GM12878 (cell line): ENCODE results near the gene FOXA2. TPM values are rescaled to one million over a fixed set of nuclear protein-coding genes. Genes with fewer than 3 reads are reported as not detected.

ENCODE experiments used
- ATAC-seq: fragments of 200-7000 bp; cut with Tn5 transposase; 3 replicates; pipeline ENCODE4 v1.9.1; 2020; ENCODE audit warnings: mild to moderate bottlenecking, moderate library complexity
- BruUV-seq: library from RNA; stranded (reverse); fragments of 400-500 nt; replicated peaks from 2 replicates; lab custom pipeline; 2021; lab: Mats Ljungman, UMichigan
- CTCF ChIA-PET: fragments of 300-600 bp; sonication (Branson Sonifier 250); formaldehyde crosslinking; extraction: SDS; loops from one replicate; lab custom pipeline; 2021; ENCODE audit warnings: inconsistent platforms; lab: Yijun Ruan, JAX
- POLR2A ChIA-PET: fragments of 350-600 bp; formaldehyde crosslinking; extraction: SDS; loops from one replicate; lab custom pipeline; 2021; ENCODE audit warnings: inconsistent platforms; lab: Charles Lee
- RAD21 ChIA-PET: fragments of 300-600 bp; sonication (Branson Sonifier 250); formaldehyde crosslinking; loops from one replicate; lab custom pipeline; 2023; ENCODE audit warnings: antibody characterized with exemption; ENCODE audit not compliant: unreplicated experiment; lab: Charles Lee
- SMC1A ChIA-PET: fragments of 300-600 bp; sonication (Branson Sonifier 250); formaldehyde crosslinking; loops from one replicate; lab custom pipeline; 2023; ENCODE audit not compliant: unreplicated experiment, uncharacterized antibody; lab: Charles Lee
- DNase-seq: peaks from one replicate; pipeline ENCODE4 v3.0.0-alpha.2; 2011; ENCODE audit warnings: low read depth, low spot score
- FAIRE-seq: peaks from 3 replicates; lab custom pipeline; 2011; peaks lifted over from hg19 to GRCh38; lab: Jason Lieb, UNC
- H2AFZ ChIP-seq: 2 replicates; pipeline ENCODE4 v1.6.0; 2011; ENCODE audit warnings: low read depth, low read length, control low read depth; ENCODE audit not compliant: control insufficient read depth
- H3K27ac ChIP-seq: 2 replicates; pipeline ENCODE4 v1.5.1; 2011; ENCODE audit warnings: control low read depth; ENCODE audit not compliant: control insufficient read depth, insufficient read depth
- H3K27me3 ChIP-seq, 2 experiments: replicated peaks in 1 of 2; 2 replicates each; pipeline versions ENCODE4 v1.6.0 to v1.6.1; 2011; ENCODE audit warnings: low read length in 1 of 2; ENCODE audit not compliant: control insufficient read depth in 2 of 2, insufficient read depth in 2 of 2
- H3K36me3 ChIP-seq, 2 experiments: 2 replicates each; pipeline ENCODE4 v1.5.1; 2011; ENCODE audit warnings: low read length in 1 of 2; ENCODE audit not compliant: control insufficient read depth in 2 of 2, insufficient read depth in 2 of 2
- H3K4me1 ChIP-seq: 2 replicates; pipeline ENCODE4 v1.6.1; 2011; ENCODE audit warnings: mild to moderate bottlenecking, low read length, moderate library complexity, mixed read lengths; ENCODE audit not compliant: control insufficient read depth, insufficient read depth
- H3K4me2 ChIP-seq: 2 replicates; pipeline ENCODE4 v1.6.0; 2011; ENCODE audit warnings: control low read depth; ENCODE audit not compliant: control insufficient read depth, insufficient read depth
- H3K4me3 ChIP-seq: fragments of 200-600 bp; sonication (generic); 2 replicates; pipeline ENCODE4 v1.5.1; 2016
- H3K79me2 ChIP-seq: 2 replicates; pipeline ENCODE4 v1.6.0; 2011; ENCODE audit warnings: low read length; ENCODE audit not compliant: control insufficient read depth, insufficient read depth
- H3K9ac ChIP-seq: 2 replicates; pipeline ENCODE4 v1.8.0; 2011; ENCODE audit warnings: low read length, control low read depth, mixed read lengths; ENCODE audit not compliant: control insufficient read depth, insufficient read depth
- H3K9me3 ChIP-seq: replicated peaks from 3 replicates; pipeline ENCODE4 v1.5.1; 2011; ENCODE audit warnings: mild to moderate bottlenecking, low read length; ENCODE audit not compliant: control insufficient read depth, insufficient read depth
- H4K20me1 ChIP-seq: 2 replicates; pipeline ENCODE4 v1.6.0; 2011; ENCODE audit not compliant: control insufficient read depth, insufficient read depth
- ATF2 ChIP-seq: IDR thresholded peaks from 2 replicates; pipeline ENCODE4 v1.6.1; 2012; ENCODE audit warnings: low read length, inconsistent platforms
- CEBPB ChIP-seq, 2 experiments: fragments of 150-350 bp in 1 of 2; IDR thresholded peaks; 2 replicates each; pipeline ENCODE4 v1.6.1; 2012 to 2014; ENCODE audit warnings: low read depth in 2 of 2, low read length in 2 of 2, borderline replicate concordance in 1 of 2, inconsistent platforms in 1 of 2
- EP300 ChIP-seq, 2 experiments: fragments of 150-350 bp in 1 of 2; IDR thresholded peaks; 2 replicates each; pipeline ENCODE4 v1.6.1; 2011 to 2012; ENCODE audit warnings: low read depth in 2 of 2, low read length in 2 of 2, borderline replicate concordance in 1 of 2, improper control_type of control experiment in 1 of 2, inconsistent platforms in 1 of 2; ENCODE audit not compliant: control insufficient read depth in 1 of 2
- HSF1 ChIP-seq: fragments of 150-350 bp; IDR thresholded peaks from 2 replicates; pipeline ENCODE4 v1.6.1; 2014; ENCODE audit warnings: mild to moderate bottlenecking, low read depth, low read length
- KAT2A ChIP-seq: conservative IDR thresholded peaks from 2 replicates; pipeline ENCODE4 v1.6.1; 2011; ENCODE audit warnings: low read depth, low read length; ENCODE audit not compliant: control insufficient read depth
- MEF2B ChIP-seq: fragments of 450-650 bp; IDR thresholded peaks from 2 replicates; pipeline ENCODE4 v1.6.1; 2018; ENCODE audit warnings: mild to moderate bottlenecking, moderate library complexity; ENCODE audit not compliant: partially characterized antibody, poor library complexity, severe bottlenecking
- SMAD1 ChIP-seq: fragments of 450-650 bp; IDR thresholded peaks from 2 replicates; pipeline ENCODE4 v1.6.1; 2018; ENCODE audit warnings: mild to moderate bottlenecking, low read depth; ENCODE audit not compliant: partially characterized antibody
- WRNIP1 ChIP-seq: IDR thresholded peaks from 2 replicates; pipeline ENCODE4 v1.6.1; 2011; ENCODE audit warnings: low read depth, low read length, improper control_type of control experiment, borderline replicate concordance
- WGBS: methylation state at CpG from one replicate; pipeline ENCODE4 v1.1.6; 2016; ENCODE audit warnings: low lambda C conversion rate; ENCODE audit not compliant: insufficient replicate concordance, insufficient coverage; ENCODE audit errors: missing lambda C conversion rate; 5-methylcytosine and 5-hydroxymethylcytosine counted together
- in situ Hi-C: fragments of 300-500 bp; cut with MboI; formaldehyde crosslinking; loops from 9 replicates; pipeline ENCODE4 v1.14.3; 2018; ENCODE audit warnings: mixed read lengths
- intact Hi-C: fragments of 100-400 bp; cut with micrococcal nuclease; formaldehyde crosslinking; loops from one replicate; pipeline ENCODE4 v1.14.2; 2022; ENCODE audit not compliant: unreplicated experiment
- polyA plus RNA-seq, 11 experiments: library from polyadenylated mRNA; depleted of rRNA in 4 of 11; unstranded in 6 of 11; stranded (reverse) in 5 of 11; fragments of >200 nt; fragmentation: Nextera tagmentation in 4 of 11; fragmentation: Illumina TruSeq in 1 of 11; extraction: Ambion mirVana in 4 of 11; extraction: Trizol in 1 of 11; gene quantifications; 1 replicate in 1 of 11; 2 replicates in 10 of 11; pipeline versions ENCODE4 v1.2.1 to v1.2.3, GENCODE V29; 2011 to 2016; ENCODE audit warnings: inconsistent platforms in 2 of 11, missing spikeins in 2 of 11, low read depth in 1 of 11
- total RNA-seq, 4 experiments: library from RNA; depleted of rRNA in 3 of 4; stranded (reverse); fragments of >200 nt in 3 of 4; fragmentation: Illumina TruSeq in 1 of 4; extraction: Trizol in 1 of 4; gene quantifications; 2 replicates each; pipeline versions ENCODE4 v1.2.1 to v1.2.3, GENCODE V29; 2013 to 2021

The FOXA2 gene
- total and polyA plus RNA-seq, 10 of the 15 experiments (the other 5 are each of a cell fraction or from before 2014, with no cell fraction given), result not detected

DNA sequence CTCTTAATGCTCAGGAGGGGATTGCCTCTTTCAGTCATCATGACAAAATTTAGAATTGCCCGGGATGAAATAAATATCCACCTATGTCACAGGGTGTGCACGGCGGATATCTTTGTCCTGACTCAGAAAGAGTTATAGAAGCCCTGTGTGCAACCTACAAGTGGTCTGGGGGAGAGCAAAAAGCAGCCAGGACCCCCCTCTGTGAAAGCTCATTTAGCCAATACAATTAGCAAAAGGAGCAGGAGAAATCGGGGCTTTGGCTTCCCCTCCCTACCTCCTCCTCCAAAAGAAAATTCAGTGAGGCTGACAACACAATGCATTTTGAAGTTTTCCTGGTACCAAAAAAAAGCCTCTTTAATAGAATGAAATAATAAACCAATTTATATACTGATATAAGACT, 21.8 kb downstream of the FOXA2 start:
- intact Hi-C loops, result no loop called here
- no peak for ATAC-seq
- TF ChIP-seq MEF2B, result no peak
- TF ChIP-seq KAT2A, result no peak
- no peak for TF ChIP-seq CEBPB (IDR thresholded peaks at IDR 0.05; ENCODE audit: borderline replicate concordance in 1 of 2, low read depth in 2 of 2, low read length in 2 of 2)
- TF ChIP-seq WRNIP1, result no peak
- TF ChIP-seq ATF2, result no peak
- no peak for TF ChIP-seq EP300 (IDR thresholded peaks at IDR 0.05; ENCODE audit: borderline replicate concordance in 1 of 2, control insufficient read depth in 1 of 2, low read depth in 2 of 2, low read length in 2 of 2)
- TF ChIP-seq HSF1, result no peak
- TF ChIP-seq SMAD1, result no peak
- SMC1A ChIA-PET, result no interaction called here
- Histone ChIP-seq H3K36me3 (no peaks in the 10 kb centered on the region), H3K9ac (no peak overlapping the region), H4K20me1 (no peaks in the 10 kb centered on the region), H3K27ac (no peak overlapping the region), H3K9me3 (no peaks in the 10 kb centered on the region), H3K4me1 (no peaks in the 10 kb centered on the region), H3K4me2 (no peak overlapping the region), H2AFZ (no peak overlapping the region), H3K27me3 (peaks cover 0 to 13% of the 10 kb centered on the region in 2 experiments; a peak in 3 of 4 replicates), H3K79me2 (no peaks in the 10 kb centered on the region), H3K4me3 (no peak overlapping the region)
- no peak for DNase-seq
- 0% methylated on average over 4 of the region's 4 CpGs for WGBS
- POLR2A ChIA-PET, result no interaction called here
- no peak for FAIRE-seq
- CTCF ChIA-PET, result no interaction called here
- in situ Hi-C loops, result no loop called here
- no TSS peak for BruUV-seq
- RAD21 ChIA-PET, result no interaction called here
